Type B pancreatic cell (in vitro differentiated cells): ENCODE data around the gene EIF5. TPM values are rescaled to one million over a fixed set of nuclear protein-coding genes. Genes with fewer than 3 reads are reported as not detected.

Source experiments
- DNase-seq: peaks from one replicate; pipeline ENCODE4 v3.0.0; 2021; ENCODE audit warnings: mixed read lengths; ENCODE audit not compliant: unreplicated experiment; ENCODE audit errors: extremely low spot score
- H3K27ac Mint-ChIP-seq: 2 replicates; pipeline ENCODE4 v1.8.0; 2021; ENCODE audit warnings: mild to moderate bottlenecking, mixed read lengths
- H3K27me3 Mint-ChIP-seq: 2 replicates; pipeline ENCODE4 v1.8.0; 2021; ENCODE audit warnings: mixed read lengths
- H3K36me3 Mint-ChIP-seq: 2 replicates; pipeline ENCODE4 v1.8.0; 2021; ENCODE audit warnings: mixed read lengths
- H3K4me1 Mint-ChIP-seq: one replicate; pipeline ENCODE4 v1.8.0; 2021; ENCODE audit warnings: mixed read lengths; ENCODE audit not compliant: unreplicated experiment
- H3K4me3 Mint-ChIP-seq: 2 replicates; pipeline ENCODE4 v1.8.0; 2021; ENCODE audit warnings: mild to moderate bottlenecking, mixed read lengths
- H3K9me3 Mint-ChIP-seq: 2 replicates; pipeline ENCODE4 v1.8.0; 2021; ENCODE audit warnings: mixed read lengths
- total RNA-seq: library from RNA; stranded (reverse); gene quantifications from 2 replicates; pipeline ENCODE4 v1.2.1, GENCODE V29; 2021; ENCODE audit warnings: low replicate concordance
- TF ChIP-seq, protein P1 (sequence below): fragments of 200-600 bp; sonication (generic); conservative IDR thresholded peaks from 2 replicates; pipeline ENCODE4 v1.5.0; 2021; ENCODE audit warnings: antibody characterized with exemption, mild to moderate bottlenecking

The EIF5 gene
- total RNA-seq, 1 donor from 2014 or later: 340 TPM

GRCh38 chr14:103311171-103311997 lies 22.7 kb upstream of the EIF5 start:
- peaks cover 6% of the 10 kb centered on the region for H3K4me1 Mint-ChIP-seq

GRCh38 chr14:103312006-103312635 lies 21.9 kb upstream of the EIF5 start:
- Mint-ChIP-seq H3K27ac (no peak overlapping the region), H3K4me1 (peaks cover 6% of the 10 kb centered on the region), H3K4me3 (no peak overlapping the region), H3K9me3 (no peaks in the 10 kb centered on the region), H3K36me3 (no peaks in the 10 kb centered on the region), H3K27me3 (no peaks in the 10 kb centered on the region)
- no peak for DNase-seq
- TF ChIP-seq, protein P1, sequence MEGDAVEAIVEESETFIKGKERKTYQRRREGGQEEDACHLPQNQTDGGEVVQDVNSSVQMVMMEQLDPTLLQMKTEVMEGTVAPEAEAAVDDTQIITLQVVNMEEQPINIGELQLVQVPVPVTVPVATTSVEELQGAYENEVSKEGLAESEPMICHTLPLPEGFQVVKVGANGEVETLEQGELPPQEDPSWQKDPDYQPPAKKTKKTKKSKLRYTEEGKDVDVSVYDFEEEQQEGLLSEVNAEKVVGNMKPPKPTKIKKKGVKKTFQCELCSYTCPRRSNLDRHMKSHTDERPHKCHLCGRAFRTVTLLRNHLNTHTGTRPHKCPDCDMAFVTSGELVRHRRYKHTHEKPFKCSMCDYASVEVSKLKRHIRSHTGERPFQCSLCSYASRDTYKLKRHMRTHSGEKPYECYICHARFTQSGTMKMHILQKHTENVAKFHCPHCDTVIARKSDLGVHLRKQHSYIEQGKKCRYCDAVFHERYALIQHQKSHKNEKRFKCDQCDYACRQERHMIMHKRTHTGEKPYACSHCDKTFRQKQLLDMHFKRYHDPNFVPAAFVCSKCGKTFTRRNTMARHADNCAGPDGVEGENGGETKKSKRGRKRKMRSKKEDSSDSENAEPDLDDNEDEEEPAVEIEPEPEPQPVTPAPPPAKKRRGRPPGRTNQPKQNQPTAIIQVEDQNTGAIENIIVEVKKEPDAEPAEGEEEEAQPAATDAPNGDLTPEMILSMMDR: no peak

More at GRCh38 chr14:103311171-103311997, 22.7 kb upstream of the EIF5 start:
- Mint-ChIP-seq H3K36me3 (no peaks in the 10 kb centered on the region), H3K9me3 (no peaks in the 10 kb centered on the region), H3K27me3 (no peaks in the 10 kb centered on the region), H3K27ac (no peak overlapping the region), H3K4me3 (no peak overlapping the region)
- TF ChIP-seq, protein P1: no peak
- DNase-seq: no peak

GRCh38 chr14:103313704-103314103 lies 20.3 kb upstream of the EIF5 start:
- DNase-seq: no peak
- no peaks in the 10 kb centered on the region for H3K9me3 Mint-ChIP-seq
- TF ChIP-seq, protein P1: no peak
- no peaks in the 10 kb centered on the region for H3K36me3 Mint-ChIP-seq
- no peak overlapping the region for H3K27ac Mint-ChIP-seq
- H3K27me3 Mint-ChIP-seq: no peaks in the 10 kb centered on the region
- peaks cover 6% of the 10 kb centered on the region for H3K4me1 Mint-ChIP-seq
- H3K4me3 Mint-ChIP-seq: no peak overlapping the region

DNA sequence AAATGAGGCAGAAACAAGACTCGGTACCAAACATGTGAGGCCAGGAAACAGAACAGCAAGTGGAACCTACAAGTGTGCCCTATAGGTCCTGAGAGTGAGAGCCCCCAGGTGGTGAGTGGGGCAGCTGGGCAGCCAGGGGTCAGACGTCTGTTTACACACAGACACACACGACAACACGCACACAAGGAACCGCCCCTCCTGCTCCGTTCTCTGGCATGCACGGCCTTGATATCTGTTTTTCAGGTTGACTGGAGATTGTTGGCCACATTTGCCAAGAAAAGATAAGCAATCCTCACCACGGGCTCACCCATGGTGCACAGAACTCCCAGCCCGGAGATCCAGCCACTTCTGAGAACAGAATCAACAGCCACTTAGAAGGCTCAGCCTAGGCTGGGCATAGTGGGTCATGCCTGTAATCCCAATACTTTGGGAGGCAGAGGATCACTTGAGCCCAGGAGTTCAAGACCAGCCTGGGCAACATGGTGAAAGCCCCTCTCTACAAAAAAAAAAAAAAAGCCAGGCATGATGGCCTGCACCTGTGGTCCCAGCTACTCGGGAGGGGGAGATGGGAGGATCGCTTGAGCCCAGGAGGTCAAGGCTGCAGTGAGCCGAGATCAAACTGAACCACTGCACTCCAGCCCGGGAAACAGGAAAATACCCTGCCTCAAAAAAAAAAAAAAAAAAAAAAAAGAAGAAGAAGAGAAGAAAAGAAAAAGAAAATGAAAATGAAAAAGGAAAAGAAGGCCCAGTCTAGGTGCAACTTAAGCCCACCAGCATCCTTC lies 19.4 kb upstream of the EIF5 start:
- Mint-ChIP-seq H3K4me1 (peaks cover 6% of the 10 kb centered on the region), H3K4me3 (no peak overlapping the region), H3K27ac (no peak overlapping the region), H3K9me3 (no peaks in the 10 kb centered on the region), H3K36me3 (no peaks in the 10 kb centered on the region), H3K27me3 (no peaks in the 10 kb centered on the region)
- TF ChIP-seq, protein P1: no peak
- DNase-seq: no peak

GRCh38 chr14:103315351-103315911 lies 18.6 kb upstream of the EIF5 start:
- TF ChIP-seq, protein P1: no peak
- peaks cover 6% of the 10 kb centered on the region for H3K4me1 Mint-ChIP-seq
- H3K36me3 Mint-ChIP-seq: no peaks in the 10 kb centered on the region
- H3K27me3 Mint-ChIP-seq: no peaks in the 10 kb centered on the region
- no peak for DNase-seq
- no peaks in the 10 kb centered on the region for H3K9me3 Mint-ChIP-seq
- no peak overlapping the region for H3K4me3 Mint-ChIP-seq
- no peak overlapping the region for H3K27ac Mint-ChIP-seq
